Measurements from ENCODE around the gene SEPTIN11.

DNA sequence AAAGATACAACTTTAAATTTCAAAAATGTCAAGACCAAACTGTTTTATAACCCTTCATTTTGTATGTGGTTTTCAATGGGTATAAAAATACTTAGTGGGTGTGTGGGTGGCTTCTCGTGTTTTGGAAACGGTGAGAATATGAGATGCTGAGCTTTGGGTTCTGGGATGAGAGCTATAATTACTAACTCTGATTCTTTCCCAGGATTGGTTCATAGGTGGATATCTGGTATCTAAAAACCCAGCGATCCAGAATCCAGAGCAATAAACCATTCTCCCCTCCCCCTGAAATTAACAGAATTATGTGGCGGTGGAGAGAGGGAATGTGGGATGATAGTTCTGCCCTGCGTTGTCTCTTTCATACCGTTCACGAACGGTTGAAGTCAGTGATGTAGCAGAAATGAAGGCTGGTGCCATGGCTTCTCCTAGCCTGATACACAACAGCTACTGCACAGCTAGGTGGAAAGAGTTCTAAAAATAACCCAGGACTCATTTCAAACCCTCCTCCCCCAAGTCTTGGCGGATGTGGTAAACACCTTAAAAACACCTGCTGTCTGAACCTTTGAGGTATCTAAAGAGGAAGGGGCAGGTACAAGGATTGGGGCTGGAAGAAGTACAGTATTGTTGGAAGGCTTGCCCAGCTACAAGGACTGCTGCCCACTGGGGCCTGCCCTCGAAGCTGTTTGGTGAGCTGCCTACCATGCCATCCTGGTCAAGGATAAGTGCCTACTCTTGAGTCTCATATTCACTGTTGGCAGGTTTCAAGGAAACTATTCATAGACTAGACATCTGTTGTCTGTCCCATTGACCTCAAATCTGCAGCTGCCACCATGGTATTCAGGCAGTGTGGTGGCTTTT, 44.5 kb downstream of the SEPTIN11 start:
- no peak for TF ChIP-seq EZH2 (IDR thresholded peaks at IDR 0.05; ENCODE audit: low read depth, low read length, severe bottlenecking)
- TF ChIP-seq, protein P1, sequence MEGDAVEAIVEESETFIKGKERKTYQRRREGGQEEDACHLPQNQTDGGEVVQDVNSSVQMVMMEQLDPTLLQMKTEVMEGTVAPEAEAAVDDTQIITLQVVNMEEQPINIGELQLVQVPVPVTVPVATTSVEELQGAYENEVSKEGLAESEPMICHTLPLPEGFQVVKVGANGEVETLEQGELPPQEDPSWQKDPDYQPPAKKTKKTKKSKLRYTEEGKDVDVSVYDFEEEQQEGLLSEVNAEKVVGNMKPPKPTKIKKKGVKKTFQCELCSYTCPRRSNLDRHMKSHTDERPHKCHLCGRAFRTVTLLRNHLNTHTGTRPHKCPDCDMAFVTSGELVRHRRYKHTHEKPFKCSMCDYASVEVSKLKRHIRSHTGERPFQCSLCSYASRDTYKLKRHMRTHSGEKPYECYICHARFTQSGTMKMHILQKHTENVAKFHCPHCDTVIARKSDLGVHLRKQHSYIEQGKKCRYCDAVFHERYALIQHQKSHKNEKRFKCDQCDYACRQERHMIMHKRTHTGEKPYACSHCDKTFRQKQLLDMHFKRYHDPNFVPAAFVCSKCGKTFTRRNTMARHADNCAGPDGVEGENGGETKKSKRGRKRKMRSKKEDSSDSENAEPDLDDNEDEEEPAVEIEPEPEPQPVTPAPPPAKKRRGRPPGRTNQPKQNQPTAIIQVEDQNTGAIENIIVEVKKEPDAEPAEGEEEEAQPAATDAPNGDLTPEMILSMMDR (IDR thresholded peaks at IDR 0.05; ENCODE audit: control extremely low read depth in 1 of 3, insufficient read depth in 1 of 3, low read depth in 1 of 3, low read length in 3 of 3) = no peak
- TF ChIP-seq POLR2A (IDR thresholded peaks at IDR 0.05; ENCODE audit: control extremely low read depth in 1 of 2, low read depth in 2 of 2, low read length in 2 of 2) = no peak
- no peak for TF ChIP-seq RFX5 (IDR thresholded peaks at IDR 0.05; ENCODE audit: borderline replicate concordance, low read depth, low read length)
- no peak for TF ChIP-seq YY1 (IDR thresholded peaks at IDR 0.05; ENCODE audit: low read depth, low read length)
- TF ChIP-seq CHD1 (IDR thresholded peaks at IDR 0.05; ENCODE audit: low read depth, low read length) = no peak
